HepG2 (cell line): ENCODE measurements around the gene NPNT.

Source experiments
- HNRNPK ChIP-seq: fragments of 200-400 bp; formaldehyde crosslinking; IDR thresholded peaks from 2 replicates; pipeline ENCODE4 v1.6.1; 2018; ENCODE audit warnings: low read length, low read depth, moderate library complexity, mild to moderate bottlenecking; ENCODE audit not compliant: poor library complexity, severe bottlenecking
- SUZ12 ChIP-seq: fragments of 150-350 bp; IDR thresholded peaks from 2 replicates; pipeline ENCODE4 v1.6.1; 2014; ENCODE audit warnings: low read depth, low read length
- TF ChIP-seq, protein P1 (sequence below): IDR thresholded peaks from 2 replicates; pipeline ENCODE4 v1.6.1; 2012; ENCODE audit warnings: low read length, improper control_type of control experiment

DNA sequence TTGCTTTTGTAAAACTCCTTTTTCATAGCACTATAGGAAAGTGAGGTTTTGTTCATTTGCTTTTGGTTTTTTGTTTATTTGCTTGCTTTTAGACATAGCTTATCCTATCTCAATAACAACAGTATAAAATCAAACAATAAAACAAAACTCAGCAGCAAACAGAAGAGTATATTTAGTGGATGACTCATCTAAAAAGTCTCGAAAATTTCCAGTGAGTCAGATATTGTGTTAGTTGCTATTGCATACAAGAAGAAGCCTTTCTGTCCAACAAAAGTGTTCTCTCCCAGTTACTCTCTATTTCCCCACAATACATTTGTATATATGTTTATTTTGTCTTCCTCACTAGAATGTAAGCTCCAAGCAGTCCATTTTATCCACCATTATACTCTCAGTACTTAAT lies 36.0 kb upstream of the NPNT start:
- TF ChIP-seq HNRNPK (no peak), SUZ12 (no peak)
- TF ChIP-seq, protein P1, sequence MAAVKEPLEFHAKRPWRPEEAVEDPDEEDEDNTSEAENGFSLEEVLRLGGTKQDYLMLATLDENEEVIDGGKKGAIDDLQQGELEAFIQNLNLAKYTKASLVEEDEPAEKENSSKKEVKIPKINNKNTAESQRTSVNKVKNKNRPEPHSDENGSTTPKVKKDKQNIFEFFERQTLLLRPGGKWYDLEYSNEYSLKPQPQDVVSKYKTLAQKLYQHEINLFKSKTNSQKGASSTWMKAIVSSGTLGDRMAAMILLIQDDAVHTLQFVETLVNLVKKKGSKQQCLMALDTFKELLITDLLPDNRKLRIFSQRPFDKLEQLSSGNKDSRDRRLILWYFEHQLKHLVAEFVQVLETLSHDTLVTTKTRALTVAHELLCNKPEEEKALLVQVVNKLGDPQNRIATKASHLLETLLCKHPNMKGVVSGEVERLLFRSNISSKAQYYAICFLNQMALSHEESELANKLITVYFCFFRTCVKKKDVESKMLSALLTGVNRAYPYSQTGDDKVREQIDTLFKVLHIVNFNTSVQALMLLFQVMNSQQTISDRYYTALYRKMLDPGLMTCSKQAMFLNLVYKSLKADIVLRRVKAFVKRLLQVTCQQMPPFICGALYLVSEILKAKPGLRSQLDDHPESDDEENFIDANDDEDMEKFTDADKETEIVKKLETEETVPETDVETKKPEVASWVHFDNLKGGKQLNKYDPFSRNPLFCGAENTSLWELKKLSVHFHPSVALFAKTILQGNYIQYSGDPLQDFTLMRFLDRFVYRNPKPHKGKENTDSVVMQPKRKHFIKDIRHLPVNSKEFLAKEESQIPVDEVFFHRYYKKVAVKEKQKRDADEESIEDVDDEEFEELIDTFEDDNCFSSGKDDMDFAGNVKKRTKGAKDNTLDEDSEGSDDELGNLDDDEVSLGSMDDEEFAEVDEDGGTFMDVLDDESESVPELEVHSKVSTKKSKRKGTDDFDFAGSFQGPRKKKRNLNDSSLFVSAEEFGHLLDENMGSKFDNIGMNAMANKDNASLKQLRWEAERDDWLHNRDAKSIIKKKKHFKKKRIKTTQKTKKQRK, result no peak
